Effector memory CD8-positive, alpha-beta T cell (primary cell): ENCODE measurements around the gene OLFM4.
"Not testable (repeated sequence)": the region's sequence is repeated elsewhere in the genome, so short reads cannot be mapped to it uniquely, and the experiment has no call there.

Source experiments
- ATAC-seq: fragments of 150-1000 bp; cut with Tn5 transposase; replicated peaks from 2 replicates; pipeline ENCODE4 v1.10.0; 2021; ENCODE audit warnings: mild to moderate bottlenecking, moderate library complexity
- DNase-seq, 3 experiments: peaks; one replicate each; pipeline ENCODE4 v3.0.0; 2021
- H3K27ac Mint-ChIP-seq, 2 donors: one replicate each; pipeline ENCODE4 v1.8.0; 2022; ENCODE audit warnings: mild to moderate bottlenecking in 2 of 2, mixed read lengths in 2 of 2, moderate library complexity in 2 of 2
- H3K27me3 Mint-ChIP-seq, 2 donors: one replicate each; pipeline ENCODE4 v1.8.0; 2022; ENCODE audit warnings: mixed read lengths in 2 of 2
- H3K36me3 Mint-ChIP-seq: one replicate; pipeline ENCODE4 v1.8.0; 2022; ENCODE audit warnings: mild to moderate bottlenecking, moderate library complexity, mixed read lengths; ENCODE audit not compliant: insufficient read depth
- H3K4me1 Mint-ChIP-seq, 2 donors: one replicate each; pipeline ENCODE4 v1.8.0; 2022; ENCODE audit warnings: low read depth in 2 of 2, mixed read lengths in 2 of 2
- H3K4me3 Mint-ChIP-seq, 2 donors: one replicate each; pipeline ENCODE4 v1.8.0; 2022; ENCODE audit warnings: mild to moderate bottlenecking in 2 of 2, mixed read lengths in 2 of 2, moderate library complexity in 2 of 2
- H3K9me3 Mint-ChIP-seq, 2 donors: one replicate each; pipeline ENCODE4 v1.8.0; 2022; ENCODE audit warnings: mixed read lengths in 2 of 2

The OLFM4 gene

DNA sequence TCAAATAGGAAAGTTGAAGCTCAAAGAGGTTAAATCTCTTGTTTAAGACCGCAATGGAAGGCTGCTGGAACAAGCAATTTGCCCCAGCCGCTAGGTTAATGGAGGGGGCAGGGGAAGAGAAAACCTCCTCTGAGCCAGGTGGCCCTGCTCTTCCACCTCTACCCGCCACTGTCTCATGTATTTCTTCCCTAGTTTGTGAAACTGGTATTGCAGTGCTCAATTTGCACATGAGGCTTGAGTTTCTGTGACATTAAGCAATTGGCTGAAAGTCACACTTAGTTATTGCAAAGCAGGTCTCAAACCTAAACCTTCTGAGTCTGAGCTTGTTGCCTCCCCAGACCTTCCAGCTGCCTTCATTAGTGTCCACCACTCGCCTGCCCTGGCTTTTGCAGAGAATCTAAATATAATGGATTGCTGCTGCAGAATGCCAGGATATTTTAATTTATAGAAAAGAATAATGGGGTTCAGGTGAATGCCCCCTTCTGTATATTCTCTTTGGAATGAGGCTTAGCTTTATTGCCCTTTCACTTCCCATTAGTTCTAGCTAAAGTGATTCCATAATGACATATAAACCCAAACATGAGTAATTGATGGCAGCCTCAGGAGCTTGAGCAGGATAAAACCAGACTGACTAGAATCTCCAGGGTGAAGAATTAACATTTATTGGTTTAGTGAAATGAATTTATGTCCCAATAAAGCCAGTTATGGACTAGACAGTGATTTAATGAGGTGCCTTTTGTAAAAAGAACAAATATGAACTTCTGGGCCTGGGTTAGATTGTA lies 27.0 kb upstream of the OLFM4 start:
- no peaks in the 10 kb centered on the region for H3K36me3 Mint-ChIP-seq
- H3K9me3 Mint-ChIP-seq = no peaks in the 10 kb centered on the region
- ATAC-seq = no peak
- H3K27me3 Mint-ChIP-seq = peaks cover 7 to 15% of the 10 kb centered on the region in 2 donors
- peaks cover 4% of the 10 kb centered on the region in 2 donors for H3K4me1 Mint-ChIP-seq
- H3K4me3 Mint-ChIP-seq = no peak overlapping the region
- no peak overlapping the region for H3K27ac Mint-ChIP-seq
- DNase-seq = no peak

DNA sequence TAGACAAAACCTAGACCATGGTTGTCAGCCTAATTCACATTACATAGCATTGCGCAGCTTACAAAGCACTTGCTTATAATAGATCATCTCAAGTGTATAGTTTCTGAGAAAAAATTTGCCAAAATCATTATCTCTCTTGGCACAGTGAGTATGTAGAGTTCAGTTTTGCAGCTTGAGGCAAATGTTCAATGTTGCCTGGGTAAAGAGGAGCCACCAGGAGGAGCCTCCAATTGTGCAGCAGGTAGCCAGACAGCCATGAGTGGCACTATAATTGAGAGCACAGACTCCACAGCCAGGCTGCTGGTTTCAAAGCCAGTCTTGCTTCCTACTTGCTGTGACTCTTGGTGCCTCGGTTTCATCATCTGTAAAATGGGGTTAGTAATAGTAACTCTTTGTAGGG lies 24.0 kb upstream of the OLFM4 start:
- Mint-ChIP-seq H3K27ac (no peak overlapping the region), H3K36me3 (no peaks in the 10 kb centered on the region), H3K27me3 (peaks cover 7 to 9% of the 10 kb centered on the region in 2 donors), H3K9me3 (no peaks in the 10 kb centered on the region), H3K4me1 (peaks cover 0 to under 1% of the 10 kb centered on the region in 2 donors), H3K4me3 (no peak overlapping the region)
- ATAC-seq (no peak), DNase-seq (no peak)

DNA sequence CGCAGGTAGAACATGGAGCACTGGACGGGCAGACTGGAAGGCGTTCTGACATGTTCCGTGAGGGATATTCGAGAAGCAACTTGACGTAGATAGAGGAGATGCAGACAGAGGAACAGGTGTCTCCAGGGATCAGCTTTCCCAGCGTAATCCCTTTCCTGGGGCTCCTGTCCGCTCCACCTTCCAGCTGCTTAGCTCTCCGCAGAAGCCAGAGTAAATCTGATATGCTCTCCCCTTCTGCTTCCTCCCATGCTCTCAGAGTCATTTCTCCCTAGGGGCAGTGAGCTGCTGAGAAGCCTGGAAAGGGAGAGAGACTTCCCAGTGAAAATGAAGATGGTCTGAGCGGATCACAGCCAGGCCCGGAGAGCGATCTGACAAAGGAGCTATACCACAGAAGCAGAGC lies 23.0 kb upstream of the OLFM4 start:
- Mint-ChIP-seq H3K9me3 (no peaks in the 10 kb centered on the region), H3K36me3 (no peaks in the 10 kb centered on the region), H3K4me1 (no peaks in the 10 kb centered on the region), H3K27ac (no peak overlapping the region), H3K4me3 (no peak overlapping the region), H3K27me3 (peaks cover 7 to 9% of the 10 kb centered on the region in 2 donors)
- DNase-seq = no peak
- ATAC-seq = no peak

DNA sequence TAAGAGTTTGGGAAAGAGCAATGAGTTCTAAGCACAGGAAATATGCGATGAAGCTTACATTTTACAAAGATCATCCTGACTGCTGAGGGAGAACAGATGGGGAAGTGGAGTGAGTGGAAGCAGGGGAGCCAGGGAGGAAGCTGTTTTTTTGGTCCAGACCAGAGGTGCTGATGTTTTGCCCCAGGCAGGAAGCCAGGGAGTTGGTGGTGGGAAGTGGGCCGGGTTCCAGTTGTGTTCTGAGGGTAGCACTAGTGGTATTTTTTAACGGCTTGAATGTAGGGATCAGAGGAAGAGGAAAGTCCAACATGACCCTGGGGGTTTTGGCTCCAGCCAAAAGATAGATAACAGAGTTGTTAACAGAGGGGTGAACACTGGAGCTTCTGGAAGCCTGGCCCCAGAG lies 20.7 kb upstream of the OLFM4 start:
- Mint-ChIP-seq H3K4me3 (no peak overlapping the region), H3K27ac (no peak overlapping the region), H3K36me3 (no peaks in the 10 kb centered on the region), H3K27me3 (peaks cover 16 to 18% of the 10 kb centered on the region in 2 donors), H3K4me1 (no peaks in the 10 kb centered on the region), H3K9me3 (no peaks in the 10 kb centered on the region)
- ATAC-seq (no peak), DNase-seq (no peak)

DNA sequence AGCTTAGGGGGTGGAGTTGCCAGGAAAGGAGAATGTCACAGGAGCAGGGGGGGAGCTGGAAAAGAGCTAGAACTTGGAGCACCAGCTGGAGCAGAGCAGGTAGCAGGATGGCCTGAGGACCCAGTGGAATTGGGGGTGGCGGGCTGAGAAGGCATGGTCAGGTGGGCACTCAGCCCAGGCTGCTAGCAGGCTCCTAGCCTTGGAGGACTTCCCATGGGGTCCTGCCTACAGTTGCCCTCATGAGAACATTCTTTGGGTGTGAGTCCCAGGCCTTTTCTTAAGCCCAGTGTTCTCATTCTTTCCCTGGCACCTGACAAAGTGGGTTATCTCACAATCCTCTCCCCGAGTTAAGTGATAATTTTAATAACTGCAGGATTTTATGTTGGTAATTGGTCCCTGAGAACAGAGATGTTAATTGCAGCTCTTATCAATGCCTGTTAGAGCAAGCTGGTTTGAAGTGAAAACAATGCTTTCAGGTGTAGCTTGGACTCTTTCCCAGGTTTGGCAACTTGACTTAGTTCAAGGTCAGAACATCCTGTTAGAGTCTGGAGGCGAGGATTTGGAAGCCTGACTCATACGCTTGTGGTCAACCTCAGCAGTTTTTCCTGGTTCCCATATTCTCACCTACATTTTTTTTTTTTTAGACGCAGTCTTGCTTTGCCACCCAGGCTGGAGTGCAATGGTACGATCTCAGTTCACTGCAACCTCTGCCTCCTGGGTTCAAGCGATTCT lies 18.1 kb upstream of the OLFM4 start:
- ATAC-seq (no peak), DNase-seq (no peak)
- H3K4me3 Mint-ChIP-seq = no peak overlapping the region
- peaks cover 0 to 2% of the 10 kb centered on the region in 2 donors for H3K9me3 Mint-ChIP-seq
- peaks cover 12 to 17% of the 10 kb centered on the region in 2 donors for H3K27me3 Mint-ChIP-seq
- H3K27ac Mint-ChIP-seq = no peak overlapping the region
- H3K4me1 Mint-ChIP-seq = no peaks in the 10 kb centered on the region
- H3K36me3 Mint-ChIP-seq = no peaks in the 10 kb centered on the region

DNA sequence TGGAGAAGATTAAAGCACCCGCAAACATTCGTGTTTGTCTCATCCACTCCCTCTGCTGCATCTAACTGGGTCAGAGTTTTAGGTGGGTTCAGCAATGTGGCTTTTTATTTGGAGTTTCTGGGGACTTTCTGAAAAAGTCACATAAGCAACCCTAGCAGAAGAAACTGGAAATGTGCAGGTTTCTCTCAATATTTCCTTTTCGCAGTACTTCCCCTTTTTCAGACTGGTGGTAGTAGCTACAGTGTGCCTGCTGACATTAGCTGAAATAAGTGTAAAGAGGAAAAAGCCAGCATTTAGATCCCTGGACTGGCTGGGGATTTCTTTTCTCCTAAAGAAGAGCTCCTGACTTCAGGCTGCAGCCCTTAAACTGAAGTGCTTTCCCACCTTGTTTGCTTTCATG lies 15.9 kb upstream of the OLFM4 start:
- DNase-seq = no peak
- Mint-ChIP-seq H3K36me3 (no peaks in the 10 kb centered on the region), H3K4me3 (no peak overlapping the region), H3K4me1 (no peaks in the 10 kb centered on the region), H3K27me3 (peaks cover 18 to 21% of the 10 kb centered on the region in 2 donors), H3K27ac (no peak overlapping the region), H3K9me3 (peaks cover 0 to 2% of the 10 kb centered on the region in 2 donors)
- ATAC-seq = no peak

DNA sequence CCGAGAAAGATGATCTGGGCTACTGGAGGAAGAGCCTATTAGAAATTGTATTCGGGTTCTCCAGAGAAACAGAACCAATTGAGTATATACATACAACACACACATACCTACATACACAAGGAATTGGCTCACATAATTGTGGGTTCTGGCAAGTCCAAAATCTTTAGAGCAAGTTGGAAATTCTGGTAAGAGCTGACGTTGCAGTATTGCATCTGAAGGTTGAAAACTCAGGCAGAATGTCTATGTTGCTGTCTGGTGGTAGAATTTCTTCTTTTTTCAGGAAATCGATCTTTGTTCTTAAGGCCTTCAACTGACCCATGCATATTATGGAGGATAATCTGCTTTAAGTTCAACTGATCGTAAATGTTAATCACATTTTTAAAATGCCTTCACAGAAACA lies 15.5 kb upstream of the OLFM4 start:
- peaks cover 18 to 25% of the 10 kb centered on the region in 2 donors for H3K27me3 Mint-ChIP-seq
- no peak for DNase-seq
- H3K4me3 Mint-ChIP-seq = no peak overlapping the region
- no peak overlapping the region for H3K27ac Mint-ChIP-seq
- no peaks in the 10 kb centered on the region for H3K4me1 Mint-ChIP-seq
- no peak for ATAC-seq
- H3K9me3 Mint-ChIP-seq = peaks cover 0 to 2% of the 10 kb centered on the region in 2 donors
- no peaks in the 10 kb centered on the region for H3K36me3 Mint-ChIP-seq

DNA sequence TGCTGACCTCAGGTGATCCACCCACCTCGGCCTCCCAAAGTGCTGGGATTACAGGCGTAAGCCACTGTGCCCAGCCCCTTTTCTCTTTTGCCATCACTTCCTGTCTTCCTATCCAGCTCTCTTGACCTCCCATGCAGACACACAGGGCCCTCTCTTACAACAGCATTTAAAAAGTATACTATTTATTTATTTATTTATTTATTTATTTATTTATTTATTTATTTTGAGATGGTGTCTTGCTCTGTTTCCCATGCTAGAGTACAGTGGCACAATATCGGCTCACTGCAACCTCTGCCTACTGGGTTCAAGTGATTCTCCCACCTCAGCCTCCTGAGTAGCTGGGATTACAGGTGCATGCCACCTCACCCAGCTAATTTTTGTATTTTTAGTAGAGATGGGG lies 14.6 kb upstream of the OLFM4 start:
- not testable (repeated sequence) for H3K27ac Mint-ChIP-seq, ATAC-seq, H3K9me3 Mint-ChIP-seq, H3K36me3 Mint-ChIP-seq, DNase-seq, H3K4me1 Mint-ChIP-seq, H3K4me3 Mint-ChIP-seq
- H3K27me3 Mint-ChIP-seq = peaks cover 18 to 25% of the 10 kb centered on the region in 2 donors

DNA sequence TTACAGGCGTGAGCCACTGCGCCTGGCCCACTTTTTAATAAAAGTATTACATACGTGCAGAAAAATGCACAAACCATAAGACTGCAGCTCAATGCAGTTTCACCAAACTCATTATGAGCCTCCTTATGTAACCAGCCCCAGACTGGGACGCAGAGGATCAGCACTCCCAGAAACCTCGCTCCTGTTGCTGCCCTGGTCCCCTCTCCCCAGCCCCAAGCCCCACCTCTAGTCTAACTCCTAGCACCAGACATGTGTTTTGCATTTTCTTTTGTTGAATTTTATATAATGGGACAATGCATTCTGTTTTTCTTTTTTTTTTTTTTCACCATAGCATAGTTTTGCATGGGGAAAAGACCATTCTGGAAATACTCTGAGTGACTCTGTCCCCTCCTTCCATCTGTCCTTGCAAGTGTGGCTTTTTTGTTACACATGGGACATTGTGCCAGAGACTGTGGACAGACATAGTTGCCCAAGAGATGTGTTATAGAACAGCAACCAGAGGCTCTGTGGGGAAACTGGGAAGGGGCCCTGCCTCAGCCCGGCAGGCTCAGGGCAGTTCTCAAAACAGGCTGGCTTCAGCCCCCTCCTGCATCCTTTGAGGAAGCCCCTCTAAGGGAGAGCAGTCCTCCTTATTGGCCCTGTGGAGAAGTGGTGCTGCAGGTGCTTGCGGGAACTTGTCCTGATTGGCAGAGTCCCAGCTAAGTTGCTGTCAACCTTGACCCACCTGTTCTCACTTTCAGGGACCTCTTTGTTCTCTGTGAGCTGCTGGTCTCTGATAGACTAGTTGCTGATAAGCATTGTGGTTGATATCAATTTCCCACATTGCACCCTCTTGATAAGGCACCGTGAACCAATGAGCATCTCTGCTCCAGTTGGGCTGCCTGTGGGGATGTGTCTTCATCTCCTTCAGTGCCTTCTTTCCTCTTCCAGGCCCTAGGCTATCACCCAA lies 13.8 kb upstream of the OLFM4 start:
- no peaks in the 10 kb centered on the region for H3K4me1 Mint-ChIP-seq

DNA sequence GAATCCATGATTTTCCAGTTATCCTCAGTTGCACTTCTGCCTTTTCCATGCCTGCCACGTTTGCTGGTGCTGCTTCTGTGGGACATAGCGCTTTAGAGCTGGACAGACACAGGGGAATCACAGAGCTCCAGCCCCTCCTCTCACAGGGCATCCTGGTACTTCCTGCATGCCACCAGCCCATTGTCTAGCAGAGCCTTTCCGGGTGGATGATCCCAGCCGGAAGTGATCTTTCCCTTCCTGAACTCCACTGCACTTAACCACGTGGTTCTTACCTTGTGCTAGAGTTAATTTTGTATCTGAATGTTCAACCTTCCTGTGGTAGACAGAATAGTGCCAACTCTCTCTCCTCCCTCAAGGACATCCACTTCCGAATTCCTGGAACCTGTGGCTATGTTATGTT lies 12.6 kb upstream of the OLFM4 start:
- no peaks in the 10 kb centered on the region for H3K36me3 Mint-ChIP-seq
- H3K4me3 Mint-ChIP-seq = no peak overlapping the region
- H3K27me3 Mint-ChIP-seq = peaks cover 18 to 25% of the 10 kb centered on the region in 2 donors
- DNase-seq (no peak), ATAC-seq (no peak)
- no peaks in the 10 kb centered on the region for H3K4me1 Mint-ChIP-seq
- peaks cover 0 to 2% of the 10 kb centered on the region in 2 donors for H3K9me3 Mint-ChIP-seq
- no peak overlapping the region for H3K27ac Mint-ChIP-seq

More for the DNA sequence above, 13.8 kb upstream of the OLFM4 start:
- Mint-ChIP-seq H3K9me3 (peaks cover 0 to 2% of the 10 kb centered on the region in 2 donors), H3K4me3 (no peak overlapping the region), H3K27me3 (peaks cover 18 to 25% of the 10 kb centered on the region in 2 donors), H3K36me3 (no peaks in the 10 kb centered on the region), H3K27ac (no peak overlapping the region)
- no peak for ATAC-seq
- no peak for DNase-seq

DNA sequence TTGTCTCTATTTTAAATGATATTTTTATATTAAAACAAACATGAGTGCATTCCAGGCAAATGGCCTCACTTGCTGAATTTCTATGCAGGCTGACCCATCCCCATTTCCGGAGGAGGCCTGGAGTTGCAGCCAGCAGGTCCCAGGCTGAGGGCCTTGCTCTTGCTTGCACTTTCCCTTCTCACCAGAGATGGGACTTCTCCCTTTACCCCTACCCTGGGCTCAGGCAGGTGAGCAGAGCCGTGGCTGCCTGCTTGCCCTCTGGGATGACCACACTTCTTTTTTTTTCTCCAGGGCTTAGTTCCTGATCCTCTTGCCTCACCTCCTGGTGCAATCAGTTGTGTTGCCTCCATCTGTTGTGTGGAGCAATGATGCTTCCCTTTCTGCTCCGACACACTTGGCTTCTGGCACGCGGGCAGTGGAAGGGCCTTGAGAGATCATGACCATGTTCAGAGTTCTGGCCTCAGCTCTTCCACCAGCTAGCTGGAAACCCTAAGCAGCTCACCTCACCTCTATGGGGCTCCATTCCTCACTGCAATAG lies 11.1 kb upstream of the OLFM4 start:
- Mint-ChIP-seq H3K27me3 (peaks cover 11 to 15% of the 10 kb centered on the region in 2 donors), H3K9me3 (peaks cover 0 to 2% of the 10 kb centered on the region in 2 donors)

DNA sequence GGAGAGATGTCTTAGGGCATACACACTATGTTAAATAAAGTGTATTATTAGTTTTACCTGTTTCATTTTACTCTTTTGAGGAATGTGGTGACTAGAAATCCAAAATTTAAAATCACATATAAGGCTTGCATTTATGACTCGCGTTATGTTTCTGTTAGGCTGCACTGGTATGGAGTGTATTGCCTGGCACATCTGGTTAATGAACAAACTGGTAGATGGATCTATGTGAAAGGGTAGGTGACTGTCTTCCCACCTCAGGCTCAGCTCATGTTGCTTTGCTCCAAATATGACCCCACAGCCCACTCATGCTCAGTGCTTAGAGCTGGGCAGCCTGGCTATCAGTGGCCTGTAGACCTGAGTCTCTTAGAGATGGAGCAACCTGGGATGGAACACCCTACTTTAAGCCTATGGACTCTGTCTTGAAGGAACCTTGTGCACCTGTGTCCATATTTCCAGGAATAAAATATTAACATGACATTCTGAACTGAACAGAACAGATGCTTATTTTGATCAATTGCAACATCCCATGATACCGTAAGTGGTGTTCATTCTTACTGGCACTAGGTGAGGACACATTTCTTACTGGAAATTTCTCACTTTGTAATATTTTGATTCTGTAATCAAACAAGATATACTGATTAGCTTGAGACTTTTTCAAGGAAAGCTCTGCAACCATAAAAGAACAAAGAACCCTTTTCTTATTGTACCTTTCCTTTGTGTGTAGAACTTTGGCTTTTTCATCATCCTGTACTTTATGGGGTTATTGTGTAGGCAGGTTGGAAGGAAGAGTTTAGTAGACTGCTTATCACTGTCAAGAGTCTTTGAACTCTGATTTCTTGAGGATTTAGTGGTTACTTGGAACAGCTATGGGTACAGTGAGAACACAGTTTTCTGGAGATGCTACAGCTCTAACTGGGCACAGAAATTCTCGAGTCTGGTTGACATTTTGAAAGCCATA lies 9.6 kb upstream of the OLFM4 start:
- H3K4me1 Mint-ChIP-seq = no peaks in the 10 kb centered on the region
- ATAC-seq (no peak), DNase-seq (no peak)
- H3K27me3 Mint-ChIP-seq = peaks cover 11 to 15% of the 10 kb centered on the region in 2 donors
- H3K4me3 Mint-ChIP-seq = no peak overlapping the region
- no peaks in the 10 kb centered on the region for H3K36me3 Mint-ChIP-seq
- H3K9me3 Mint-ChIP-seq = peaks cover 0 to 2% of the 10 kb centered on the region in 2 donors
- H3K27ac Mint-ChIP-seq = no peak overlapping the region

More for the DNA sequence above, 11.1 kb upstream of the OLFM4 start:
- DNase-seq (no peak), ATAC-seq (no peak)
- Mint-ChIP-seq H3K36me3 (no peaks in the 10 kb centered on the region), H3K4me3 (no peak overlapping the region), H3K4me1 (no peaks in the 10 kb centered on the region), H3K27ac (no peak overlapping the region)
